MCF 10A (cell line): ENCODE results near the gene FOXF1. TPM values are rescaled to one million over a fixed set of nuclear protein-coding genes. Genes with fewer than 3 reads are reported as not detected.

Experiments used
- BruUV-seq: library from RNA; stranded (reverse); fragments of 400-500 nt; replicated peaks from 2 replicates; lab custom pipeline; 2021; lab: Mats Ljungman, UMichigan
- CTCF ChIA-PET: fragments of 300-600 bp; sonication (Branson Sonifier 250); formaldehyde crosslinking; extraction: SDS; loops from one replicate; lab custom pipeline; 2021; ENCODE audit warnings: antibody characterized with exemption, inconsistent platforms; lab: Yijun Ruan, JAX
- POLR2A ChIA-PET: fragments of 300-600, 350-650 bp; sonication (Branson Sonifier 250); formaldehyde crosslinking; extraction: SDS; loops from one replicate; lab custom pipeline; 2020; ENCODE audit warnings: antibody characterized with exemption, inconsistent platforms; lab: Yijun Ruan, JAX
- DNase-seq: peaks from one replicate; pipeline ENCODE4 v3.0.0-alpha.2; 2018; ENCODE audit not compliant: unreplicated experiment
- H3K27ac Mint-ChIP-seq: one replicate; pipeline ENCODE4 v1.8.0; 2022; ENCODE audit warnings: mild to moderate bottlenecking, low read depth, mixed read lengths; ENCODE audit not compliant: unreplicated experiment
- H3K27me3 Mint-ChIP-seq: one replicate; pipeline ENCODE4 v1.8.0; 2022; ENCODE audit warnings: mixed read lengths; ENCODE audit not compliant: insufficient read depth, unreplicated experiment
- H3K36me3 Mint-ChIP-seq: one replicate; pipeline ENCODE4 v1.8.0; 2022; ENCODE audit warnings: mild to moderate bottlenecking, moderate library complexity, mixed read lengths; ENCODE audit not compliant: insufficient read depth, unreplicated experiment
- H3K4me1 Mint-ChIP-seq: one replicate; pipeline ENCODE4 v1.8.0; 2022; ENCODE audit warnings: mixed read lengths; ENCODE audit not compliant: insufficient read depth, unreplicated experiment
- H3K4me3 Mint-ChIP-seq: one replicate; pipeline ENCODE4 v1.8.0; 2022; ENCODE audit warnings: mild to moderate bottlenecking, moderate library complexity, mixed read lengths; ENCODE audit not compliant: unreplicated experiment
- H3K9me3 Mint-ChIP-seq: one replicate; pipeline ENCODE4 v1.8.0; 2022; ENCODE audit warnings: mixed read lengths; ENCODE audit not compliant: unreplicated experiment
- intact Hi-C: fragments of 100-400 bp; cut with micrococcal nuclease; formaldehyde crosslinking; loops from 2 replicates; pipeline ENCODE4 v1.14.1; 2022
- total RNA-seq: library from RNA; stranded (reverse); gene quantifications from 2 replicates; pipeline ENCODE4 v1.2.3, GENCODE V29; 2022
- TF ChIP-seq, protein P1 (sequence below): fragments of 200-600 bp; IDR thresholded peaks from one replicate; pipeline ENCODE4 v1.8.0; 2022; ENCODE audit warnings: antibody characterized with exemption, mild to moderate bottlenecking; ENCODE audit not compliant: unreplicated experiment

The FOXF1 gene
- total RNA-seq, 1 experiment from 2014 or later = not detected

GRCh38 chr16:86478779-86479178 lies 31.5 kb upstream of the FOXF1 start:
- no TSS peak for BruUV-seq
- CTCF ChIA-PET = interaction anchor here (0.6 kb wide), 1 partner anchor 15 kb away, joined by 4 read pairs; no protein-coding TSS in a partner anchor
- H3K27me3 Mint-ChIP-seq = peaks cover 74% of the 10 kb centered on the region

DNA sequence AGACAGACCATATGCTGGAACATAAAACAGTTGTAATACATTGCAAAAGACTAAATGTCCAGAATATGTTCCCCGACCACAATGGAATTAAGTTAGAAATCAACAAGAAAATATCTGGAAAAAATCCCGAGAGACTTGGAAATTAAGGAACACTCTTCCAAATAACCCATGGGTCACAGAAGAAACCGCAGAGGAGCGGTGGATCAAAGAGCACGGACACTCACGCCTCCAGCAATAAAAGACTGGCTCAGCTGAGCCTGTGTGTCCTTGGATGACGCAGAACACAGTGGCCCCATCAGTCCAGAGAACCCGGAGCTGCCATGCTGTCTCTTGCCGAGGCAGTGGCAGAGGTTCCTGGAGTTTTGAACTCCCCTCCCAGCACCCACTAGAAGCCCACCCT lies 30.9 kb upstream of the FOXF1 start:
- H3K36me3 Mint-ChIP-seq = no peaks in the 10 kb centered on the region
- POLR2A ChIA-PET = interaction anchor here (0.6 kb wide), 1 partner anchor 256 kb away, joined by 3 read pairs; no protein-coding TSS in a partner anchor
- no peaks in the 10 kb centered on the region for H3K9me3 Mint-ChIP-seq
- H3K27me3 Mint-ChIP-seq = peaks cover 74% of the 10 kb centered on the region
- H3K4me1 Mint-ChIP-seq = no peaks in the 10 kb centered on the region
- DNase-seq = peak; percentile 11
- BruUV-seq = no TSS peak
- no peak overlapping the region for H3K27ac Mint-ChIP-seq
- no peak overlapping the region for H3K4me3 Mint-ChIP-seq
- intact Hi-C loops = no loop called here
- CTCF ChIA-PET = no interaction called here
- TF ChIP-seq, protein P1, sequence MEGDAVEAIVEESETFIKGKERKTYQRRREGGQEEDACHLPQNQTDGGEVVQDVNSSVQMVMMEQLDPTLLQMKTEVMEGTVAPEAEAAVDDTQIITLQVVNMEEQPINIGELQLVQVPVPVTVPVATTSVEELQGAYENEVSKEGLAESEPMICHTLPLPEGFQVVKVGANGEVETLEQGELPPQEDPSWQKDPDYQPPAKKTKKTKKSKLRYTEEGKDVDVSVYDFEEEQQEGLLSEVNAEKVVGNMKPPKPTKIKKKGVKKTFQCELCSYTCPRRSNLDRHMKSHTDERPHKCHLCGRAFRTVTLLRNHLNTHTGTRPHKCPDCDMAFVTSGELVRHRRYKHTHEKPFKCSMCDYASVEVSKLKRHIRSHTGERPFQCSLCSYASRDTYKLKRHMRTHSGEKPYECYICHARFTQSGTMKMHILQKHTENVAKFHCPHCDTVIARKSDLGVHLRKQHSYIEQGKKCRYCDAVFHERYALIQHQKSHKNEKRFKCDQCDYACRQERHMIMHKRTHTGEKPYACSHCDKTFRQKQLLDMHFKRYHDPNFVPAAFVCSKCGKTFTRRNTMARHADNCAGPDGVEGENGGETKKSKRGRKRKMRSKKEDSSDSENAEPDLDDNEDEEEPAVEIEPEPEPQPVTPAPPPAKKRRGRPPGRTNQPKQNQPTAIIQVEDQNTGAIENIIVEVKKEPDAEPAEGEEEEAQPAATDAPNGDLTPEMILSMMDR = no peak

More at GRCh38 chr16:86478779-86479178, 31.5 kb upstream of the FOXF1 start:
- POLR2A ChIA-PET = no interaction called here
- TF ChIP-seq, protein P1 = no peak
- no peak for DNase-seq
- Mint-ChIP-seq H3K27ac (no peak overlapping the region), H3K36me3 (no peaks in the 10 kb centered on the region), H3K4me1 (no peaks in the 10 kb centered on the region), H3K9me3 (no peaks in the 10 kb centered on the region), H3K4me3 (no peak overlapping the region)
- intact Hi-C loops = no loop called here

- POLR2A ChIA-PET = no interaction called here
Measured at GRCh38 chr16:86480444-86480843, 29.9 kb upstream of the FOXF1 start.

GRCh38 chr16:86481607-86482006 lies 28.7 kb upstream of the FOXF1 start:
- no peak for DNase-seq
- POLR2A ChIA-PET = no interaction called here
- Mint-ChIP-seq H3K4me3 (no peak overlapping the region), H3K4me1 (no peaks in the 10 kb centered on the region), H3K9me3 (no peaks in the 10 kb centered on the region), H3K36me3 (no peaks in the 10 kb centered on the region), H3K27me3 (peaks cover 74% of the 10 kb centered on the region), H3K27ac (no peak overlapping the region)
- TF ChIP-seq, protein P1 = no peak
- no TSS peak for BruUV-seq
- intact Hi-C loops = no loop called here
- CTCF ChIA-PET = interaction anchor here (0.7 kb wide), 1 partner anchor 24 kb away, joined by 3 read pairs; no protein-coding TSS in a partner anchor

More at GRCh38 chr16:86480444-86480843, 29.9 kb upstream of the FOXF1 start:
- intact Hi-C loops = no loop called here
- DNase-seq = no peak
- CTCF ChIA-PET = interaction anchor here (1.1 kb wide), 1 partner anchor 37 kb away, joined by 4 read pairs; no protein-coding TSS in a partner anchor
- Mint-ChIP-seq H3K36me3 (no peaks in the 10 kb centered on the region), H3K27me3 (peaks cover 74% of the 10 kb centered on the region), H3K4me1 (no peaks in the 10 kb centered on the region), H3K27ac (no peak overlapping the region), H3K9me3 (no peaks in the 10 kb centered on the region), H3K4me3 (no peak overlapping the region)
- TF ChIP-seq, protein P1 = no peak
- BruUV-seq = no TSS peak
